ENCODE results near the gene KLHL8.

- TF ChIP-seq CTCF (optimal IDR thresholded peaks at IDR 0.05 in 1 of 3, IDR thresholded peaks at IDR 0.05 in 1 of 3, conservative IDR thresholded peaks at IDR 0.05 in 1 of 3; ENCODE audit: extremely low read depth in 1 of 3, insufficient read depth in 2 of 3, low read length in 3 of 3): no peak
- TF ChIP-seq EZH2 (IDR thresholded peaks at IDR 0.05; ENCODE audit: low read length): no peak
Measured at GRCh38 chr4:87185146-87185870, 35.1 kb downstream of the KLHL8 start.

Measured in keratinocyte (primary cell).